Parathyroid adenoma (tissue), 2 donors: ENCODE measurements around the gene ULK4.

ENCODE experiments used
- H2AFZ ChIP-seq: fragments of 300-600 bp; sonication (generic); one replicate; pipeline ENCODE4 v1.7.0; 2017; ENCODE audit warnings: antibody characterized with exemption, mild to moderate bottlenecking
- H3K27ac ChIP-seq: fragments of 300-600 bp; sonication (generic); one replicate; pipeline ENCODE4 v1.7.0; 2017
- H3K27me3 ChIP-seq: fragments of 300-600 bp; sonication (generic); one replicate; pipeline ENCODE4 v1.7.0; 2017; ENCODE audit warnings: low read length; ENCODE audit not compliant: control insufficient read depth, insufficient read depth
- H3K36me3 ChIP-seq: fragments of 300-600 bp; sonication (generic); one replicate; pipeline ENCODE4 v1.7.0; 2017; ENCODE audit warnings: low read length; ENCODE audit not compliant: control insufficient read depth, insufficient read depth
- H3K4me1 ChIP-seq: fragments of 300-600 bp; sonication (generic); one replicate; pipeline ENCODE4 v1.7.0; 2017; ENCODE audit warnings: control low read depth
- H3K4me2 ChIP-seq: fragments of 300-600 bp; sonication (generic); one replicate; pipeline ENCODE4 v1.7.0; 2017; ENCODE audit warnings: low read length
- H3K4me3 ChIP-seq: fragments of 300-600 bp; sonication (generic); one replicate; pipeline ENCODE4 v1.7.0; 2017; ENCODE audit warnings: low read depth, low read length
- H3K79me2 ChIP-seq: fragments of 300-600 bp; sonication (generic); one replicate; pipeline ENCODE4 v1.7.0; 2017; ENCODE audit warnings: control low read depth
- H3K9ac ChIP-seq: fragments of 300-600 bp; sonication (generic); one replicate; pipeline ENCODE4 v1.7.0; 2017; ENCODE audit warnings: mild to moderate bottlenecking
- H3K9me3 ChIP-seq: fragments of 300-600 bp; sonication (generic); one replicate; pipeline ENCODE4 v1.7.0; 2017; ENCODE audit warnings: low read length; ENCODE audit not compliant: control insufficient read depth
- CTCF ChIP-seq: fragments of 300-600 bp; sonication (generic); IDR thresholded peaks from one replicate; pipeline ENCODE4 v1.7.0; 2017; ENCODE audit warnings: antibody characterized with exemption, mild to moderate bottlenecking
- donor health status: primary hyperparathyroidism.

Gene ULK4

DNA sequence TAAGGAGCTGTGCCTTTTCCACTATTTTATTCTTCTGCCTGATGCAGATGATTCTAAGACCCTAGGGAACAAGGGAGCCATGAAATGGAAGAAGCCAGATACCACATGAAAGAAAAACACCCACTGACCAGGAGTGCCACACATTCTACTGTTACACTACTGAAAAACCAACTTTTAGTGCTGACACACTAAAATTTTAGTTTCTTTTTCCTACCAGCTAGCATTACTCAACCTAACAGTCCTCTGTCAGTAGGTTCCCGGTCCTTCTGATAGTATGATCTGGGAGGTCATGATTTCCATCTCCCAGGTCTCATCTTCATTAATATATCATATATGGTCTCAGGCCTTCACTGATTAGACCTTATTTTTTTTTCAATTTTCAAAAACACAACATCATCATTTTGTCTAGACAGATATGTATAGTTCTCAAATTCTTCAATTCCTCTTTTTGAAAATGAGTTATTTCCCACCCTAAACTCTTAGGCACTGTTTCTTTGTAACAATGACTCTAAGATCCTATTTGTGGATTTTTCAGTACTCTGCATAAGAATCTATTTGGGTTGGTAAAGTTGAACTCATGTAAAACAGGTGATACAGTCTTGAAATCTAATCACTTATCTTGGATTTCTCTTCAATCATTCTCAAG is 440.8 kb downstream of the ULK4 start:
- Histone ChIP-seq H3K27me3 (no peaks in the 10 kb centered on the region), H3K9me3 (no peaks in the 10 kb centered on the region), H3K4me2 (no peak overlapping the region), H3K79me2 (no peaks in the 10 kb centered on the region), H3K4me1 (no peaks in the 10 kb centered on the region), H3K9ac (no peak overlapping the region), H3K4me3 (no peak overlapping the region), H3K36me3 (no peaks in the 10 kb centered on the region), H2AFZ (no peak overlapping the region), H3K27ac (no peak overlapping the region)
- TF ChIP-seq CTCF: no peak

DNA sequence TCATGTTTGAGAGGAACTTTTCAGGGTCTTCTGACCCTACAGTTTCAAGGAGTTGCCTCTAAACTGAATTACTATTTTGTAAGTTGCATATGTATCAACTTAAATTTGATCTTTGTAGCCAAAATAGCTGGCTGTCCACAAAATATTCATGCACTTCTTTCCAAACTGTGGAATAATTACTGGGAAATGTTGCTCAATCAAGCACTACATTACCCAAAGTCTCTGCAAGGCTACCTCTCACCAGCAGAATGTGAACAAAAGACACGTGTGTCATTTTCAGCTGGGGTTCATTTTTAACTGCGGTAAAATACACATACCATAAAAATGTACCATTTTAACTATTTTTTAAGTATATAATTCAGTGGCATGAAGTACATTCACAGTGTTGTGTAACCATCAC is 442.2 kb downstream of the ULK4 start:
- Histone ChIP-seq H3K4me2 (no peak overlapping the region), H3K27ac (no peak overlapping the region), H3K9me3 (no peaks in the 10 kb centered on the region), H3K36me3 (no peaks in the 10 kb centered on the region), H2AFZ (no peak overlapping the region), H3K4me1 (no peaks in the 10 kb centered on the region), H3K9ac (no peak overlapping the region), H3K27me3 (no peaks in the 10 kb centered on the region), H3K79me2 (no peaks in the 10 kb centered on the region), H3K4me3 (no peak overlapping the region)
- TF ChIP-seq CTCF: no peak

DNA sequence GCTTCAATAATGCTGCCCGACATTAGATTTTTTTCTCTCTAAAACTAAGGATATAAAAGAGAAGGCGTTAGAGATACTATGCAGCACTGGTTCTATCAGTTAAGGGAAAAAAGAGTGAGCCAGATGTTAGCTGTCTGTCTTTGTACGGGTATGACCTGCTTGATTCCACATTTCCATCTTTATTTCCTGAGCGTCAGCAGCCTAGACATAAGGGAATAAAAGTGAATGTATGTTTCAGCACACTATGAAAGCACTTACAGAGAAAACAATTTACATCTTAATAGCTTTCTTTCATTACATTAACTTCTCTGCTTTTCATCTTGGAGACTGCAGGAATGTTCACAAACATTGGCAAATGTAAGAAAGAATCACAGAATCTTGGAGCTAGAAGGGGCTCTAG is 443.3 kb downstream of the ULK4 start:
- H2AFZ ChIP-seq: no peak overlapping the region
- no peak overlapping the region for H3K9ac ChIP-seq
- H3K79me2 ChIP-seq: no peaks in the 10 kb centered on the region
- H3K9me3 ChIP-seq: no peaks in the 10 kb centered on the region
- no peaks in the 10 kb centered on the region for H3K4me1 ChIP-seq
- H3K27ac ChIP-seq: no peak overlapping the region
- H3K4me3 ChIP-seq: no peak overlapping the region
- H3K4me2 ChIP-seq: no peak overlapping the region
- TF ChIP-seq CTCF: no peak
- H3K27me3 ChIP-seq: no peaks in the 10 kb centered on the region
- no peaks in the 10 kb centered on the region for H3K36me3 ChIP-seq

DNA sequence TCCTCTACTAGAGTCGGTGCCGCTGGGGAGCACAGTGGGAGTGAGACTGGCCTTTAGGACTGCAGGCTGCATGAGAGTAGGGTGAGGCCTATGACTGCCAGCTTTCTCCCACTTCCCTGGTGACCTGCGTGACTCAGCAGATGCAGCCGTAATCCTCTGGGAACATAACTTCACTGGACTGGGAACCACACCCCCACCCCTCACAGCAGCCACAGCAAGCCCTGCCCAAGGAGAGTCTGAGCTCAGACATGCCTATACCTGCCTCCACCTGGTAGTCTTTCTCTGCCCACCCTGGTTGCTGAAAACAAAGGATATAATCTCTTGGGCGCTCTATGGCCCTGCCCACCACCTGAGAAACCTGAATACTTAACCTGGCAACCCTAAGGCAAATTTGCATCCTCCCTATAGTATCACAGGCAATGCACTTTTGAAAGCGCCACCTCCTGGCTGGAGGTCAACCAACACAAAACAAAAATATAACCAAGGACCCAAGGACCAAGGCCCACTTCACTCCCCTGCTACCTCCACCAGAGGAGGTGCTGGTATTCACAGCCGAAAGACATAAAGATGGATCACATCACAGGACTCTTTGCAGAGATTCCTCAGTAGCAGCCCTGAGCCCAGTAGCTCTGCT is 453.7 kb downstream of the ULK4 start:
- no peaks in the 10 kb centered on the region for H3K36me3 ChIP-seq
- no peaks in the 10 kb centered on the region for H3K27me3 ChIP-seq
- peaks cover 1% of the 10 kb centered on the region for H3K79me2 ChIP-seq
- H3K4me3 ChIP-seq: no peak overlapping the region
- no peak overlapping the region for H3K4me2 ChIP-seq
- TF ChIP-seq CTCF: no peak
- H3K9ac ChIP-seq: no peak overlapping the region
- H2AFZ ChIP-seq: no peak overlapping the region
- no peaks in the 10 kb centered on the region for H3K4me1 ChIP-seq
- no peaks in the 10 kb centered on the region for H3K9me3 ChIP-seq
- no peak overlapping the region for H3K27ac ChIP-seq
